ENCODE data around the gene MEDAG.
A peak's percentile ranks its signal among the peaks of the same experiment; 100 is the strongest.

MEDAG gene

GRCh38 chr13:30968846-30969245 lies 62.8 kb downstream of the MEDAG start:
- peaks cover 13% of the 10 kb centered on the region for H3K27me3 ChIP-seq (ENCODE audit: insufficient read depth, poor library complexity, severe bottlenecking)
- TF ChIP-seq SPI1 (IDR thresholded peaks at IDR 0.05; ENCODE audit: borderline replicate concordance, low read depth) (no peak), CTCF (IDR thresholded peaks at IDR 0.05; ENCODE audit: insufficient read depth, low read length) (no peak), POLR2AphosphoS5 (IDR thresholded peaks at IDR 0.05; ENCODE audit: low read depth) (no peak)
- no peak overlapping the region for H3K27ac ChIP-seq (replicated peaks)
- no peak for DNase-seq (ENCODE audit: low read depth in 1 of 2, low spot score in 1 of 2)
- H3K4me3 ChIP-seq (replicated peaks; ENCODE audit: insufficient read depth, low read length): no peak overlapping the region

- Histone ChIP-seq H3K4me3 (replicated peaks; ENCODE audit: insufficient read depth, low read length) (no peak overlapping the region), H3K27me3 (ENCODE audit: insufficient read depth, poor library complexity, severe bottlenecking) (peaks cover 10% of the 10 kb centered on the region), H3K27ac (replicated peaks) (no peak overlapping the region)
- TF ChIP-seq CTCF (IDR thresholded peaks at IDR 0.05; ENCODE audit: insufficient read depth, low read length) (no peak), POLR2AphosphoS5 (IDR thresholded peaks at IDR 0.05; ENCODE audit: low read depth) (no peak), SPI1 (IDR thresholded peaks at IDR 0.05; ENCODE audit: borderline replicate concordance, low read depth) (no peak), REST (IDR thresholded peaks at IDR 0.05; ENCODE audit: insufficient replicate concordance, low read depth) (no peak)
- DNase-seq (ENCODE audit: low read depth in 1 of 2, low spot score in 1 of 2): no peak
Observed at GRCh38 chr13:30971575-30971974, 65.5 kb downstream of the MEDAG start.

DNA sequence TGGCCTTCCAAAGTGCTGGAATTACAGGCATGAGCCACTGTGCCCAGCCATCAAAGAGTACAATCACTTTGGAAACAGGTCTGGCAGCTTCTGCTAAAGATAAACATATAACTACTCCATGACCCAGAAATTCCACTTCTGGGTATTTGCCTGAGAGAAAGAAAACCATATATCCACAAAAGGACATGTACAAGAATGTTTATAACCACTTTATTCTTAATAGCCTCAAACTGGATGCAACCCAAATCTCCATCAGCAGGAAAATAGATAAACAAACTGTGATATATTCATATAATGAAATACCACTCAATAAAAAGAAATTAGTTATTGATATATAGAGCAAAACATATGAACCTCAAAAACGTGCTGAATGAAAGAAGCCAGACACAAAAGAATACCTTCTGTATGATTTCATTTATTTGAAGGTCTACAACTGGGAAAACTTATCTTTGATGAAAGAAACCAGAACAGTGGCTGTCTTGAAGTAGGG lies 66.9 kb downstream of the MEDAG start:
- Histone ChIP-seq H3K27me3 (ENCODE audit: insufficient read depth, poor library complexity, severe bottlenecking) (peaks cover 10% of the 10 kb centered on the region), H3K27ac (replicated peaks) (no peak overlapping the region), H3K4me3 (replicated peaks; ENCODE audit: insufficient read depth, low read length) (no peak overlapping the region)
- DNase-seq (ENCODE audit: low read depth in 1 of 2, low spot score in 1 of 2): no peak
- TF ChIP-seq GABPA (IDR thresholded peaks at IDR 0.05; ENCODE audit: low read depth): no peak
- no peak for TF ChIP-seq POLR2AphosphoS5 (IDR thresholded peaks at IDR 0.05; ENCODE audit: low read depth)
- no peak for TF ChIP-seq CTCF (IDR thresholded peaks at IDR 0.05; ENCODE audit: insufficient read depth, low read length)
- TF ChIP-seq SPI1 (IDR thresholded peaks at IDR 0.05; ENCODE audit: borderline replicate concordance, low read depth): no peak
- no peak for TF ChIP-seq REST (IDR thresholded peaks at IDR 0.05; ENCODE audit: insufficient replicate concordance, low read depth)

- no peak overlapping the region for H3K27ac ChIP-seq (replicated peaks)
- TF ChIP-seq CTCF (IDR thresholded peaks at IDR 0.05; ENCODE audit: insufficient read depth, low read length): no peak
- 0 out of 2 replicates have a peak, but pooled peaks have one; percentile 10 for TF ChIP-seq SPI1 (IDR thresholded peaks at IDR 0.05; ENCODE audit: borderline replicate concordance, low read depth)
- TF ChIP-seq REST (IDR thresholded peaks at IDR 0.05; ENCODE audit: insufficient replicate concordance, low read depth): no peak
- no peak for DNase-seq (ENCODE audit: low read depth in 1 of 2, low spot score in 1 of 2)
- H3K27me3 ChIP-seq (ENCODE audit: insufficient read depth, poor library complexity, severe bottlenecking): peaks cover 10% of the 10 kb centered on the region
- no peak overlapping the region for H3K4me3 ChIP-seq (replicated peaks; ENCODE audit: insufficient read depth, low read length)
Observed at GRCh38 chr13:30974350-30974749, 68.3 kb downstream of the MEDAG start.

All from HL-60 (cell line).